Erythroblast (primary cell): Measurements from ENCODE around the gene MAP1LC3A.

ENCODE experiments used
- GATA1 ChIP-seq: IDR thresholded peaks from 2 replicates; pipeline ENCODE4 v1.6.1; 2011; ENCODE audit warnings: low read depth, mild to moderate bottlenecking, control low read depth, low read length, moderate library complexity
- POLR2A ChIP-seq: IDR thresholded peaks from 2 replicates; pipeline ENCODE4 v1.6.1; 2011; ENCODE audit warnings: mild to moderate bottlenecking, low read length

DNA sequence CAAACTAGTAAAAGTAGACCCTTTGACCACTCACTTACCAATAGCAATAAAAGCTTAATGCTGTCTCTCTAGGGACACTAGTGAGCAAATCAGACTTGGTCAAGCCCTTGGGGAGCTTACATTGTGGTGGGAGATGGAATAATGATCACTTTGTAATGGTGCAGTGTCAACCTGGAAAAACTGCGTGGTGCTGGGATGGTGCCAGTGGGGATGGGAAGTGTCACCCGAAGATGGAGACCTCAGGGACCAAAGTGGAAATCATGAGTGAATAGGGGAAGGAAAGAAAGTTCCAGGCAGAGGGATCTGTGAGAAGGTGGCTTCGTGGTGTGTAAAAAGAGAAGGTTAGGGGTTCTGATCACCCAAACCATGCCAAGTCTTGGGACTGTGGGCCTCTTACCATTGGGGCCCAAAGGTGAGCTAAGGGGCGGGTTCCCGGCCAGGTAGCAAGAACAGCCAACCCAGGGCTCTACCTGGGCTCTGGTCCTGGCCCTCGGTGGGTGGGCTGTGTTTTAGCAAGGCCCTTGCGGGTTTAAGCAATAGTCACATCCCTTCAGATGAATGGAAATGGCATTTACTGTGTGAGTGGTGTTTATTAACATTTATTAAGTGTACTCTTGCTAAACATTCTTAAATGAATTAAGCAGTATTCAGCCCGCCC is 26.8 kb upstream of the MAP1LC3A start:
- no peak for TF ChIP-seq GATA1
- TF ChIP-seq POLR2A, result no peak
